ENCODE measurements around the gene SPRED2.

- TF ChIP-seq CTCF (IDR thresholded peaks at IDR 0.05) (no peak), POLR2A (IDR thresholded peaks at IDR 0.05) (no peak), EP300 (IDR thresholded peaks at IDR 0.05) (no peak)
Measured at GRCh38 chr2:65281627-65282351, 150.6 kb downstream of the SPRED2 start.

All from stomach (tissue), 4 donors.